HG02970 (cell line): Measurements from ENCODE around the gene SHFL.
A peak's percentile ranks its signal among the peaks of the same experiment; 100 is the strongest.

Experiments used
- ATAC-seq: cut with Tn5 transposase; IDR thresholded peaks from one replicate; pipeline ENCODE4 v1.9.1; 2021; ENCODE audit warnings: mild to moderate bottlenecking, moderate library complexity, moderate number of reproducible peaks; ENCODE audit not compliant: unreplicated experiment, low FRiP score

The SHFL gene

DNA sequence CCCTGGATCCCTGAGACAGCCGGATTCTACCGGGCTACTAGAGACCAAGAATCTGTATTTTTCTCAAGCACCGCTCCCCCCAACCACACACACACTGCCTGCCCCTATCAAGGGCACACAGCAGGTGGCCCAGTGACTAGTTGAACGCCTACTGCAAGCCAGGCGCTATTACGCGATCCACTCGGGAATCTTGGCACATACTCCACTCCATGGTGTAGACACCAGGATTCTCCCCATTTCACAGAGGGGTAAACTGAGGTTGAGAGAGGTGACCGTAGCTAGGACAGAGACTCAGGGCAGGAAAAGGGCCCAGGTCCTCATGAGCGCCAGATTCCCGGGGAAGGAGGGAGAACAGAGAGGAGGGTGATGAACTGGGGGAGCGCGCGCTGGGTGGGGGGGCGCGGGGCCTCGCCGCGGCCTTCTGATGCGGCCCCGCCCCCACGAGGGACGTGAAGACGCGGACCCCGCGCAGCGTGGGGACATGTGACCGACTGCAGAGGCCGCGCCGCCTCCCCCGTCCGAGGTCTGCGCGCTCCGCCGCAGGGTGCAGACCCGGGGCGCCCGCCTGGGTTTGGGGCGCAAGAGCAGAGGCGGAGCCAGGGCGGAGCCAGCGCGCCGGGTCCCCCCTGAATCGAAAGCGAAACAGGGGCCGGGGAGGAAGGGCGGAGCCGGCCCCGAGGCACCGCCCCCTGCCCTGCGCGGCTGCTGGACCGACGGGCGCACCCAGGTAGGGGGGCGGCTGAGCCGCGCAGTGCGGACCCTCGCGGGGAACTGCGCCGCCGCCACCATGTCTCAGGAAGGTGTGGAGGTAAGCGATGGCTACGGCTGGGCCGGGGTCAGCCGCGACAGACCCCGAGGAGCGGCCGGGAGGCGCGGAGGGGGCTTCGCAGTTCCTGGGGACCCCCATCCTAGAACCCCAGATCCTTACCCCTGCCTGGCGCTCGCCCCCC is at the start of gene SHFL:
Gene SHFL, plus strand, starts transcription at position 677 of the 950 bp plus-strand sequence. Its CDS starts 111 bp downstream, at position 788.
- peak; percentile 78 for ATAC-seq

- no peak for ATAC-seq
Observed at GRCh38 chr19:10036601-10037071, 49.5 kb upstream of the SHFL start.

DNA sequence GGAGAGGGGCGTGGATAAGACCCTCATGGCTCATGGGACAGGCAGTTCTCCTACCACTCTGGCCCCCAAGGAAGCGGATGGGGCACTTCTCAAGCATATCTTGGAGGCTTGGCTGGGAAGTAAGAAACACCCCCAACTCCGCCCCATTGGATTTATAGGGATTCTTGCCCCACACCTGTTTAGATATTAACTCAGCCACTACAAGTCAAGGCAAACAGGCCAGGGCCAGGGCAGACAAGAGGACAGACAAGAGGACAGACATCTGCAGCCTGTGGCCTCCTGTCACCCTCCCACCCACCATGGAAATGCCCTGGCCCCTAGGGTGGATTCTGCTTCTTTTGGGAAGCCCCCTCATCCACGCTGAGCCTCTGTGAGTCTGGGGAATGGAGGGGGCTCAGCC is 48.8 kb upstream of the SHFL start:
- ATAC-seq: no peak

DNA sequence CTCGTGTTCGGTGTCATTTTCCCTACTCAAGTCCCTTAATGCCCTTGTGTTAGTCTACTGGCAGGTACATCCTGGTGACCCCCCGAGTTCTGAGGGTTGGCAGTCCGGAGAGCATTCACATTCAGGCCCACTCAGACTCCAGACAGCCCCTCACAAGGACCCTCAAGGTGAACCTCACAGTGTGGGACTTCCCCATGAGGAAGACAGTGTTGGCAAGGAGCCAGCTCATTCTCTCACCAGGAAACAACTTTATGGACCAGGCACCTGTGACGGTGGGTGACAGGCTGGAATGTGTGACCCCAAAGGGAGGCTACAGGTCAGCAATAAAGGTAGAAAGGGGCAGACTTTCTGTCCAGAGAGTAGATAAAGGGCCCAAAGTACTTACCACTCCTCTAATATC is 48.3 kb upstream of the SHFL start:
- no peak for ATAC-seq

- no peak for ATAC-seq
Observed at GRCh38 chr19:10043286-10043927, 42.7 kb upstream of the SHFL start.

GRCh38 chr19:10044390-10044789 is 41.7 kb upstream of the SHFL start:
- ATAC-seq: no peak

GRCh38 chr19:10045371-10045770 is 40.7 kb upstream of the SHFL start:
- ATAC-seq: no peak

- no peak for ATAC-seq
Observed at GRCh38 chr19:10049626-10050025, 36.5 kb upstream of the SHFL start.

GRCh38 chr19:10052602-10053360 is 33.3 kb upstream of the SHFL start:
- ATAC-seq: no peak

- ATAC-seq: no peak
Observed at GRCh38 chr19:10061717-10062310, 24.3 kb upstream of the SHFL start.

- ATAC-seq: no peak
Observed at GRCh38 chr19:10068205-10068604, 17.9 kb upstream of the SHFL start.

GRCh38 chr19:10069046-10069445 is 17.1 kb upstream of the SHFL start:
- no peak for ATAC-seq

DNA sequence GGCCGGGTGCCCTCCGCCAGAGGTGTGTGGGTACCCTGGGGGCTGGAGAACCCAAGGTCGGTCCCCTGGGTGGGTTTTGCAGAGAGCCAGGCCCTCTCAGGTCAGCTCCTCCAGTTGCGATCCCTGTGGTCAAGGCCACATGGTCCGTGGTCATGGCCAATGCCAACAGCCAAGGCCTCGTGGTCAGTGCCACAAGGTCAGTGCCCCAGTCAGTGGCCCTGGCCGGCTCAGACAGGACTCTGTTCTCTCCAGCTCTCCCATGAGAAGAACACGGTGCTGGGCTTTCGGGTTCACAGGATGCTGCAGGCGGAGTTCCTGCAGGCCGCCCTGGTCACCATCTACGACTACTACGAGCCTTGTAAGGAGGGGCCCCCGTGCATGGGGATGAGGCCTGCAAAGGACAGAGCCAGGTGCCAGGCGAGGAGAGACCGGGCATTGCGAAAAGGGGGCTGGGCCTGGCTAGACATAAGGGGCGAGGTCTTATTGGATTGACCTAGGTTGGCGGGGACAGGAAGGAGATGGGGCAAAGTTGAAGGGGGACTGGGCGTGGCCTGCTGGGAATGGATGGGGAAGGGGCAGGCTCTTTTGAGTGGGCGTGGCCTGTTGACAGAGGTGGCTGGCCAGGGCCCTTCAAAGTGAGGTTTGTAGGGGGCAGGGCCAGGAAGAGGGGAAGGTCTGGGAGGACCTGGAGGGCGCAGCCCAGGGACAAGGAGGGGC is 15.2 kb upstream of the SHFL start:
- no peak for ATAC-seq

- ATAC-seq: no peak
Observed at GRCh38 chr19:10074153-10074552, 12.0 kb upstream of the SHFL start.

GRCh38 chr19:10076535-10076934 is 9.6 kb upstream of the SHFL start:
- ATAC-seq: no peak

- no peak for ATAC-seq
Observed at GRCh38 chr19:10078329-10078728, 7.8 kb upstream of the SHFL start.

GRCh38 chr19:10079031-10079453 is 7.1 kb upstream of the SHFL start:
- ATAC-seq: no peak

GRCh38 chr19:10083911-10084310 is 2.2 kb upstream of the SHFL start:
- no peak for ATAC-seq

- no peak for ATAC-seq
Observed at GRCh38 chr19:10084803-10085202, 1.3 kb upstream of the SHFL start.
